Hepatocyte (in vitro differentiated cells): ENCODE data around the gene PWWP2A. TPM values are rescaled to one million over a fixed set of nuclear protein-coding genes. Genes with fewer than 3 reads are reported as not detected.

ENCODE experiments used
- DNase-seq: peaks from one replicate; pipeline ENCODE4 v3.0.0-alpha.2; 2016; ENCODE audit warnings: low spot score
- H2AFZ ChIP-seq: fragments of 200-600 bp; sonication (generic); 2 replicates; pipeline ENCODE4 v1.6.0; 2016; ENCODE audit warnings: antibody characterized with exemption, mild to moderate bottlenecking
- H3K27ac ChIP-seq: fragments of 200-600 bp; sonication (generic); 2 replicates; pipeline ENCODE4 v1.5.1; 2016; ENCODE audit warnings: mild to moderate bottlenecking
- H3K27me3 ChIP-seq: fragments of 200-600 bp; sonication (generic); 2 replicates; pipeline ENCODE4 v1.6.1; 2016
- H3K36me3 ChIP-seq: fragments of 200-600 bp; sonication (generic); replicated peaks from 2 replicates; pipeline ENCODE4 v1.5.1; 2016; ENCODE audit warnings: low read depth; ENCODE audit not compliant: insufficient read depth
- H3K4me1 ChIP-seq: fragments of 200-600 bp; sonication (generic); 2 replicates; pipeline ENCODE4 v1.5.1; 2016; ENCODE audit warnings: mild to moderate bottlenecking, moderate library complexity; ENCODE audit not compliant: insufficient read depth
- H3K4me2 ChIP-seq: fragments of 200-600 bp; sonication (generic); 2 replicates; pipeline ENCODE4 v1.6.0; 2016
- H3K4me3 ChIP-seq: fragments of 200-600 bp; sonication (generic); 2 replicates; pipeline ENCODE4 v1.5.1; 2016; ENCODE audit warnings: mild to moderate bottlenecking
- H3K79me2 ChIP-seq: fragments of 200-600 bp; sonication (generic); 2 replicates; pipeline ENCODE4 v1.6.0; 2017; ENCODE audit warnings: mild to moderate bottlenecking
- H3K9me2 ChIP-seq: fragments of 200-600 bp; sonication (generic); replicated peaks from 2 replicates; pipeline ENCODE4 v1.6.0; 2017; ENCODE audit warnings: mild to moderate bottlenecking; ENCODE audit not compliant: insufficient read depth
- H3K9me3 ChIP-seq: fragments of 200-600 bp; sonication (generic); 2 replicates; pipeline ENCODE4 v1.5.1; 2016; ENCODE audit warnings: low read depth, mild to moderate bottlenecking
- H4K20me1 ChIP-seq: fragments of 200-600 bp; sonication (generic); 2 replicates; pipeline ENCODE4 v1.6.0; 2016; ENCODE audit warnings: mild to moderate bottlenecking; ENCODE audit not compliant: insufficient read depth, poor library complexity, severe bottlenecking
- CTCF ChIP-seq: fragments of 200-600 bp; sonication (generic); IDR thresholded peaks from 2 replicates; pipeline ENCODE4 v1.5.1; 2016; ENCODE audit warnings: antibody characterized with exemption, mild to moderate bottlenecking; ENCODE audit not compliant: poor library complexity
- EZH2 ChIP-seq: fragments of 200-600 bp; sonication (generic); IDR thresholded peaks from 2 replicates; pipeline ENCODE4 v1.6.1; 2016; ENCODE audit warnings: antibody characterized with exemption, mild to moderate bottlenecking, borderline replicate concordance
- EZH2phosphoT487 ChIP-seq: fragments of 200-600 bp; sonication (generic); IDR thresholded peaks from one replicate; pipeline ENCODE4 v1.6.1; 2018; ENCODE audit warnings: antibody characterized with exemption, mild to moderate bottlenecking, low read depth, moderate library complexity; ENCODE audit not compliant: unreplicated experiment, severe bottlenecking
- WGBS: methylation state at CpG from one replicate; pipeline ENCODE4 v1.1.6; 2016; ENCODE audit warnings: low lambda C conversion rate; ENCODE audit errors: missing lambda C conversion rate; 5-methylcytosine and 5-hydroxymethylcytosine counted together
- polyA plus RNA-seq: library from polyadenylated mRNA; unstranded; fragments of >200 nt; fragmentation: Nextera tagmentation; extraction: Ambion mirVana; gene quantifications from 2 replicates; pipeline ENCODE4 v1.2.1, GENCODE V29; 2016
- total RNA-seq: library from RNA; depleted of rRNA; stranded (reverse); fragments of >200 nt; gene quantifications from 2 replicates; pipeline ENCODE4 v1.2.3, GENCODE V29; 2014

The PWWP2A gene
- total and polyA plus RNA-seq, 2 experiments from 2014 or later, result 18.4 to 26.5 TPM

DNA sequence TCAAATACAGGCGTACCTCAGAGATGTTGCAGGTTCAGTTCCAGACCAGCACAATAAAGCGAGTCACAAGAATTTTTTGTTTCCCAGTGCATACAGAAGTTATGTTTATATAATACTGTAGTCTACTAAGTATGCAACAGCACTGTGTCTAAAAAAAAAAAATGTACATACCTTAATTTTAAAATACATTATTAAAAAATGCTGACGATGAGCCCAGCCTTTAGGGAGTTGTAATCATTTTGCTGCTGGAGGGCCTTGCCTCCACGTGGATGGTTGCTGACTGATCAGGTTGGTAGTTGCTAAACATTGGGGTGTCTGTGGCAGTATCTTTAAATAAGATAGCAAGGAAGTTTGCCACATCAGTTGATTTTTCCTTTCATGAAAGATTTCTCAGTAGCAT lies 62.0 kb downstream of the PWWP2A start:
- no peak overlapping the region for H2AFZ ChIP-seq

GRCh38 chr5:160054831-160055230 lies 64.4 kb downstream of the PWWP2A start:
- Histone ChIP-seq H4K20me1 (no peaks in the 10 kb centered on the region), H3K4me2 (no peak overlapping the region), H3K36me3 (no peaks in the 10 kb centered on the region), H3K27me3 (no peaks in the 10 kb centered on the region), H3K9me2 (no peaks in the 10 kb centered on the region), H3K9me3 (no peaks in the 10 kb centered on the region), H3K4me1 (no peaks in the 10 kb centered on the region), H3K27ac (peak overlapping the region; percentile 24), H3K79me2 (no peaks in the 10 kb centered on the region), H3K4me3 (no peak overlapping the region), H2AFZ (no peak overlapping the region)
- no peak for TF ChIP-seq CTCF
- DNase-seq, result peak; percentile 65
- 91% methylated on average over 2 of the region's 2 CpGs for WGBS

More for the DNA sequence above, 62.0 kb downstream of the PWWP2A start:
- DNase-seq, result no peak
- TF ChIP-seq EZH2phosphoT487, result no peak
- no peak for TF ChIP-seq CTCF
- no peak for TF ChIP-seq EZH2
- no peaks in the 10 kb centered on the region for H3K27me3 ChIP-seq
- no peaks in the 10 kb centered on the region for H3K79me2 ChIP-seq
- H3K36me3 ChIP-seq, result no peaks in the 10 kb centered on the region
- 98% methylated on average over 4 of the region's 4 CpGs for WGBS
- no peaks in the 10 kb centered on the region for H3K4me1 ChIP-seq
- no peaks in the 10 kb centered on the region for H3K9me3 ChIP-seq
- H3K9me2 ChIP-seq, result no peaks in the 10 kb centered on the region
- H4K20me1 ChIP-seq, result no peaks in the 10 kb centered on the region
- H3K27ac ChIP-seq, result no peak overlapping the region
- H3K4me3 ChIP-seq, result no peak overlapping the region
- no peak overlapping the region for H3K4me2 ChIP-seq

DNA sequence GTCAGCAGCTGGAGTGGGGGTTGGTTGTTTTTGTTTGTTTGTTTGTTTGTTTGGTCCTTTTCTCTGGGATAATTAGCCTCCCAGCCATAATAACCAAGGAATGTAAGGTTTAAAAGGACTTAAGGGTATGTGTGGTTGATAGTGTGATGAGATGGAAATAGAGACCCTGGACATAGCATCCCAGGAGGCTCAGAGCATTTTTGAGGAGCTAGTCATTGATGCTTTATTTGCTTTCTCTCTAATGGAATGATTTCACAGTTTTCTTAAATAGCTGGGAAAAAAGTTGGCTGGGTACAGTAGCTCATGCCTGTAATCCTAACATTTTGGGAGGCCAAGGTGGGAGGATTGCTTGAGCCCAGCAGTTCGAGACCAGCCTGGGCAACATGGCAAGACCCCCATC lies 65.2 kb downstream of the PWWP2A start:
- Histone ChIP-seq H3K9me3 (no peaks in the 10 kb centered on the region), H3K4me3 (no peak overlapping the region), H2AFZ (no peak overlapping the region), H3K9me2 (no peaks in the 10 kb centered on the region), H3K4me1 (no peaks in the 10 kb centered on the region), H3K27ac (peak overlapping the region; percentile 24), H3K27me3 (no peaks in the 10 kb centered on the region), H3K79me2 (no peaks in the 10 kb centered on the region), H3K36me3 (no peaks in the 10 kb centered on the region), H4K20me1 (no peaks in the 10 kb centered on the region), H3K4me2 (no peak overlapping the region)
- no peak for DNase-seq
- TF ChIP-seq EZH2 (no peak), EZH2phosphoT487 (no peak)
- WGBS, result 100% methylated on average over 1 of the region's 1 CpG

GRCh38 chr5:160049099-160049498 lies 70.2 kb downstream of the PWWP2A start:
- no peak for DNase-seq
- TF ChIP-seq EZH2phosphoT487 (no peak), EZH2 (no peak), CTCF (no peak)
- Histone ChIP-seq H3K36me3 (no peaks in the 10 kb centered on the region), H4K20me1 (no peaks in the 10 kb centered on the region), H3K79me2 (no peaks in the 10 kb centered on the region), H3K4me1 (no peaks in the 10 kb centered on the region), H3K27me3 (no peaks in the 10 kb centered on the region), H3K9me2 (no peaks in the 10 kb centered on the region), H3K4me2 (no peak overlapping the region), H3K9me3 (no peaks in the 10 kb centered on the region), H3K4me3 (no peak overlapping the region), H3K27ac (no peak overlapping the region), H2AFZ (no peak overlapping the region)
- 63% methylated on average over 3 of the region's 3 CpGs for WGBS
